Neutrophil (primary cell): ENCODE results near the gene SLAMF7.
A peak's percentile ranks its signal among the peaks of the same experiment; 100 is the strongest.

Experiments used
- H3K27ac ChIP-seq: fragments of 200-600 bp; sonication (generic); 2 replicates; pipeline ENCODE4 v1.5.1; 2016; ENCODE audit warnings: mild to moderate bottlenecking, moderate library complexity
- H3K27me3 ChIP-seq: fragments of 200-600 bp; sonication (generic); 2 replicates; pipeline ENCODE4 v1.6.0; 2016; ENCODE audit warnings: mild to moderate bottlenecking
- H3K36me3 ChIP-seq: fragments of 200-600 bp; sonication (generic); 2 replicates; pipeline ENCODE4 v1.5.1; 2017
- H3K4me1 ChIP-seq, 2 experiments: fragments of 200-600 bp in 1 of 2; sonication (generic) in 1 of 2; 1 replicate in 1 of 2; 2 replicates in 1 of 2; pipeline versions ENCODE4 v1.5.1 to v1.6.1; 2013 to 2016; ENCODE audit warnings: low read depth in 1 of 2, low read length in 1 of 2, mild to moderate bottlenecking in 1 of 2, moderate library complexity in 1 of 2; ENCODE audit not compliant: control insufficient read depth in 1 of 2, insufficient read depth in 1 of 2
- H3K4me3 ChIP-seq, 2 experiments: fragments of 200-600 bp in 1 of 2; sonication (generic) in 1 of 2; 1 replicate in 1 of 2; 2 replicates in 1 of 2; pipeline ENCODE4 v1.5.1; 2013 to 2016; ENCODE audit warnings: low read depth in 1 of 2, low read length in 1 of 2, mild to moderate bottlenecking in 1 of 2, moderate library complexity in 1 of 2
- H3K9me3 ChIP-seq: fragments of 200-600 bp; sonication (generic); 2 replicates; pipeline ENCODE4 v1.5.1; 2016
- CTCF ChIP-seq: fragments of 200-600 bp; sonication (generic); IDR thresholded peaks from 2 replicates; pipeline ENCODE4 v1.5.1; 2016; ENCODE audit warnings: antibody characterized with exemption

The SLAMF7 gene

DNA sequence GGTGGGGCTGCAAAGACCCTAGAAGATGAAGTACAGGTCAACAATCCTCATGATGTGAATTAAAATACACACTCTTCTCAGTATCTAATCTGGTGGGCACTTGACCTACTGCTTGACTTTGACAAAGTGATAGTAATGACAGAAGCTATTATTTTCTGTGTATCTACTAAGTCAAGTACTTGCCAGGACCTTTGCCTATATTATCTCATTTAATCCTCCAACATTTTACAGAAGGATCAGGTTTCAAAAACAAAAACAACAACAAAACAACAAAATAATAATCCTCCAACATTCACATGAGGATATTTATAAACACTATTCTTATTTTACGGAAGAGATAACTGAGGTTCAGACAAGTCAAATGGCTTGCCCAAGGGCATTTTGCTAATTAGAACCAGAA is 23.0 kb upstream of the SLAMF7 start:
- peaks cover 65 to 70% of the 10 kb centered on the region in 2 experiments for H3K4me1 ChIP-seq

DNA sequence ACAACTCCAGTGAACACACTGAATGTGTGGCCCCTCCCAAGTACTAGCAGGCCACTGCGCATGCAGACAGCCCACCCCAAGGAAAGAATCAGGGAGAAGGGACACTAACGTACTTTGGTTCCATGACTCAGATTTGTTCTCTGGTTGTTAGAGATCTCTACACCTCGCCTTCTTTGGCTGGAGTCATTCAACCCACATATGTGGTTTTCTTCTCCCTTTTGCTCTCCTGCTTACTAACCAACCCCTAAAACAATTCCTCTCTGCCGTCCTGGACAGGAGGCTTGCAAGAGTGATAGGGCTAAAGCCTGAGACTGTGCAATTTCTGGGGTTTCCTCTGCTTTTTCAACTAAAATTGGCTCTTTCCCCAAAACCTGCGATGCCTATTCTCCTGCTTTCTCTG is 21.7 kb upstream of the SLAMF7 start:
- TF ChIP-seq CTCF, result no peak
- H3K27ac ChIP-seq, result no peak overlapping the region
- no peaks in the 10 kb centered on the region for H3K9me3 ChIP-seq
- no peaks in the 10 kb centered on the region for H3K27me3 ChIP-seq
- H3K4me3 ChIP-seq, result no peak overlapping the region
- H3K36me3 ChIP-seq, result no peaks in the 10 kb centered on the region
- H3K4me1 ChIP-seq, result peaks cover 58 to 66% of the 10 kb centered on the region in 2 experiments

More for the DNA sequence above, 23.0 kb upstream of the SLAMF7 start:
- Histone ChIP-seq H3K27ac (no peak overlapping the region), H3K4me3 (no peak overlapping the region), H3K27me3 (no peaks in the 10 kb centered on the region), H3K36me3 (no peaks in the 10 kb centered on the region), H3K9me3 (no peaks in the 10 kb centered on the region)
- no peak for TF ChIP-seq CTCF

GRCh38 chr1:160718210-160718609 is 20.8 kb upstream of the SLAMF7 start:
- no peaks in the 10 kb centered on the region for H3K36me3 ChIP-seq
- H3K27me3 ChIP-seq, result no peaks in the 10 kb centered on the region
- no peak overlapping the region for H3K4me3 ChIP-seq
- H3K27ac ChIP-seq, result no peak overlapping the region
- H3K4me1 ChIP-seq, result peaks cover 58 to 66% of the 10 kb centered on the region in 2 experiments
- H3K9me3 ChIP-seq, result no peaks in the 10 kb centered on the region
- no peak for TF ChIP-seq CTCF

DNA sequence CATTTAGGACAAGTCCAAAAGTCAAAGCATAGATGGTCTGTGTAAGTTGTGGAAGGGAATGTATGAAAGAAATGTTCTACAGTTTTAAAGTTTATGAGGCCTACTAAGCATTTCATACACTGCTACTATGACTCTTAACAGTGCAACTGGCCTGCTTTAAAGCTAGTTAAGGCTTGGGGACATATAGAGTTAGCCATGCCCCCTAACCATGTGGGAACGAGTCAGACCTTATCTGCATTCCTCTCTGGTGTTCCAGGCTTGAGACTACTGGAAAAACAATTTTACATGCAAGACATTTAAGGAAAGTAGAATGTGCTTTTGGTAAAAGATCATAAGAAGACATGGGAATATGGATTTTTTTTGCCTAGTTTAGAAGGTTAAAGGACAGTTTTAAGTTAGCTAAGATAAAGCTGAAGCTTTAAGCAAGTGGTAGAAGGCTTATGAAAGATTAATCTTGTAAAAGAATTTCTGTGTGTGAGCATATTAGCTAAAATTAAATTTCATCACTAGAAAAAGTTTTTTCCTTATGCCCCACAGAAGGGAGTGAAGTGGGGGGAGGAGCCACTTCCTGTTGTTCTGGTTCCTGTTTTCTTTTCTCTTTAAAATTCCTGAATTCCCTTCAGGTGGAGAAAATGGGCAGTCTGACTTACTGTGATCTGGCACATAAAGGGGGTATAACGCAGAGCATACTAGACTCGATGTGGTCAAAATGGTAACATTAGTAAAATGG is 18.5 kb upstream of the SLAMF7 start:
- H3K4me1 ChIP-seq, result peaks cover 59 to 67% of the 10 kb centered on the region in 2 experiments
- peak overlapping the region; percentile 23 for H3K27ac ChIP-seq
- no peak for TF ChIP-seq CTCF
- H3K9me3 ChIP-seq, result no peaks in the 10 kb centered on the region
- H3K36me3 ChIP-seq, result no peaks in the 10 kb centered on the region
- H3K4me3 ChIP-seq, result no peak overlapping the region
- no peaks in the 10 kb centered on the region for H3K27me3 ChIP-seq

DNA sequence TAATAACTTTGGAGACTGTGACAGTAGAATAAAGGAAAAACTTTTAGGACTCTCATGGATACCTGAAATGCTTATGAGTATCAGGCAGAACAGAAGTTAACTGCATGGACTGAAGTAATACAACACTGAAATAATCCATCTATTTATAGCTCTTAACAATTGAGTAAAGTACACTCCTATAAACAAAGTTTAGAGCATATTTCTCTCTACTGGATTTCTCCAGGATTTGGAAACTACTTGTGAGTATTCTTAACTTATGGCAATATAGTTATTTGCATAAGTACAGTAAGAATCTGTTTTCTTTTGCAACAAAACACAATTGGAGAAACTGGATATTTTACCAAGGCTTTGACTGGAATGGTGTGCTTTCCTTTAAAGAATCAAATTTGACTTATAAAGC is 17.6 kb upstream of the SLAMF7 start:
- no peaks in the 10 kb centered on the region for H3K36me3 ChIP-seq
- H3K4me3 ChIP-seq, result no peak overlapping the region
- no peak overlapping the region for H3K27ac ChIP-seq
- H3K27me3 ChIP-seq, result no peaks in the 10 kb centered on the region
- no peaks in the 10 kb centered on the region for H3K9me3 ChIP-seq
- peaks cover 66 to 73% of the 10 kb centered on the region in 2 experiments for H3K4me1 ChIP-seq
- TF ChIP-seq CTCF, result no peak
